Astrocyte of the spinal cord (primary cell): Measurements from ENCODE around the gene PNPLA1.
A peak's percentile ranks its signal among the peaks of the same experiment; 100 is the strongest.

Experiments used
- DNase-seq: peaks from one replicate; pipeline ENCODE4 v3.0.0; 2011; ENCODE audit warnings: low read depth, low spot score
- H3K4me3 ChIP-seq: 2 replicates; pipeline ENCODE4 v1.5.1; 2011; ENCODE audit warnings: low read depth, mild to moderate bottlenecking, low read length, moderate library complexity
- in situ Hi-C: cut with HindIII; loops from 2 replicates; pipeline ENCODE4 v1.10.0; 2017; ENCODE audit warnings: low sequenced_read_pairs
- TF ChIP-seq, protein P1 (sequence below): IDR thresholded peaks from 2 replicates; pipeline ENCODE4 v1.5.1; 2012; ENCODE audit warnings: low read depth, mild to moderate bottlenecking, low read length, inconsistent platforms

Gene PNPLA1

DNA sequence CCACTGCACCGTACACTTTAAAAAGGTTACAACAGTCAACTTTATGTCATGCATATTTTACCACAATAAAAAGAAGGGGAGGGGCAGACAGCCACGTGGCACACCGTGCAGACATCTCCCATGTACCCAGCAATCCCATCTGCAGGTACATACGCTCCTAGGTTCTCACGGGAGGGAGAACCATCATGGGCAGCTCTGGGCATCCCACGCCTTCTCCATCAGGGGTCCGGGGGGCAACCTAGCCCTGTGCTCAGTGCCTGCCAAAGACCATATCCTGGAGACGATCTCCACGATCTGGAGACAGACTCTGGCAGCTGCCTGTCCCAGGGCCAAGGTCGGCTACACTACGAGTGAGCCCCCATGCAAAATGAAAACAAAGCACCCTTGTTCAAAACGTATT is 69.3 kb downstream of the PNPLA1 start:
- in situ Hi-C loops, result no loop called here
- TF ChIP-seq, protein P1, sequence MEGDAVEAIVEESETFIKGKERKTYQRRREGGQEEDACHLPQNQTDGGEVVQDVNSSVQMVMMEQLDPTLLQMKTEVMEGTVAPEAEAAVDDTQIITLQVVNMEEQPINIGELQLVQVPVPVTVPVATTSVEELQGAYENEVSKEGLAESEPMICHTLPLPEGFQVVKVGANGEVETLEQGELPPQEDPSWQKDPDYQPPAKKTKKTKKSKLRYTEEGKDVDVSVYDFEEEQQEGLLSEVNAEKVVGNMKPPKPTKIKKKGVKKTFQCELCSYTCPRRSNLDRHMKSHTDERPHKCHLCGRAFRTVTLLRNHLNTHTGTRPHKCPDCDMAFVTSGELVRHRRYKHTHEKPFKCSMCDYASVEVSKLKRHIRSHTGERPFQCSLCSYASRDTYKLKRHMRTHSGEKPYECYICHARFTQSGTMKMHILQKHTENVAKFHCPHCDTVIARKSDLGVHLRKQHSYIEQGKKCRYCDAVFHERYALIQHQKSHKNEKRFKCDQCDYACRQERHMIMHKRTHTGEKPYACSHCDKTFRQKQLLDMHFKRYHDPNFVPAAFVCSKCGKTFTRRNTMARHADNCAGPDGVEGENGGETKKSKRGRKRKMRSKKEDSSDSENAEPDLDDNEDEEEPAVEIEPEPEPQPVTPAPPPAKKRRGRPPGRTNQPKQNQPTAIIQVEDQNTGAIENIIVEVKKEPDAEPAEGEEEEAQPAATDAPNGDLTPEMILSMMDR, result no peak
- H3K4me3 ChIP-seq, result no peak overlapping the region
- DNase-seq, result no peak

DNA sequence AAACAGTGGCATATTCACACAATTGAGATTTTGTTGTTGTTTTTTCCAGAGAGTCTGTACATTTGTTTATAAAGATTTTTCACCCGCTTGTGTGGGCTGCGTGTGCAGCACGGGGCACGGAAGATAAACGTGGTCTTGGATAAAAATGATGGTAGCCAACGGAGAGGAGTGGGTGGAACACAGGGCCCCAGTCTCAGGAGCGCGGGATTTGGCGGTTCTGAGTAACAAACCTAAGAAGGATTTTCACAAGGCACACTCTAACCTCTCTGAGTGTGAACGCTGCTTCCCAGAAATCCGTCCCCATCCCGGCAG is 70.4 kb downstream of the PNPLA1 start:
- in situ Hi-C loops, result no loop called here
- no peak overlapping the region for H3K4me3 ChIP-seq
- DNase-seq, result no peak
- TF ChIP-seq, protein P1, result no peak

DNA sequence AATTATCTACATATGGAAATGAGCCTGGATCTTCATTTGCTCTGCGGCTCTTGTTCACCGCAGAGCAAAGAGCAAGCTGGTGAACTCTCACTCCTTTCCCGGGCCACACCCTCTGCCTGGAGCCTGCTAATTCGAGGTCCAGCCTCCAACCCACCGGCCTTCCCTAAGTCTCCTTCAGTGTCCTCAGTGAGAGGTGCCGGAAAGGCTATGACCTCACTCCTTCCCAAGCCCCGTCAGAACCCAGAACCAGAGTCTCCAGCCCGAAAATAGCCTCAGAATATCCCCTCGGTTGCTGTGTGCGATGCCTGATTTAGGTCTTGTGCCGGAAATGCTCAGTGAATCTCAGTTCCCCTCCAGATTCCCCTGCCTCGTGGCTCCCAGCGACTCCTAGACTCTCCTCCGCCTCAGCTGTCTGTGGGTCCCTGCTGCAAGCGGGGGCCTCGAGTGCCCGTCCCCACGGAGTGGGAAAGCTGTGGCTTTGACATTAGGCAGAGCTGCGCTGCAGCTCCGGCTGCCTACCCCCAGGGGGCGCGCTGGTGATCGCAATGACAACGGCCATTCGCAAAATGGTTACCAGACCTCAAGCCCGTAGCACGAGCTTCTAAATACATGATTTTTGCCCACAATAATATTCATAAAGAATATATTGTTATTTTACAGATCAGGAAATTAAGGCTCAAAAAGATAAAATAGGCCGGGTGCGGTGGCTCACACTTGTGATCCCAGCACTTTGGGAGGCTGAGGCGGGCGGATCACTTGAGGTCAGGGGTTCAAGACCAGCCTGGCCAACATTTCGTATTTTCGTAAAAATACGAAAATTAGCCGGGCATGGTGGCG is 71.0 kb downstream of the PNPLA1 start:
- peak; percentile 58 for DNase-seq
- TF ChIP-seq, protein P1, result peak; percentile 99
- H3K4me3 ChIP-seq, result no peak overlapping the region
- in situ Hi-C loops, result no loop called here

DNA sequence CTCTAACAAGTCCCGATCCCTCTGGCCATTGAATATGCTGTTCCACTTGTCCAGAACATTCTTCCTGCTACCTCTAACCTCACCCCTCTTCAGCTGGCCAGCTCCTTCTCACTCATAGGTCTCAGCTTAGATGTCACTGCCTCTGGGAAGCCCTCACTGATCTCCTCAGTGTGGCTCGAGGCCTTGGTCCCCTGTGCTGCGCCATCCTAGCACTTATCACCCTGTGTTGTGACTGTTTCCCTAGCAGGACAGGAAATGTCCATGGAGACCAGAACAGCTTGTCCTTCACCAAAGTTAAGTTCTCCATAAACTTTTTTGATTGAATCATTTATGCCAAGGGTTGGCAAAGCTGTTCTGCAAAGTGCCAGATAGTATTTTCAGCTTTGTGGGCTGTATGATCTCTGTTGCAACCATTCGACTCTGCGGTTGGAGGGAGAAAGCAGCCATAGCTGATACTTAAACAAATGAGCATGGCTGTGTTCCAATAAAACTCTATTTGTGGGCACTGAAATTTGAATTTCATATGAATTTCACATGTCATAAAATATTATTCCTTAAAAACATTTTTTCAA is 73.3 kb downstream of the PNPLA1 start:
- DNase-seq, result no peak
- no peak overlapping the region for H3K4me3 ChIP-seq
- TF ChIP-seq, protein P1, result no peak
- in situ Hi-C loops, result no loop called here

DNA sequence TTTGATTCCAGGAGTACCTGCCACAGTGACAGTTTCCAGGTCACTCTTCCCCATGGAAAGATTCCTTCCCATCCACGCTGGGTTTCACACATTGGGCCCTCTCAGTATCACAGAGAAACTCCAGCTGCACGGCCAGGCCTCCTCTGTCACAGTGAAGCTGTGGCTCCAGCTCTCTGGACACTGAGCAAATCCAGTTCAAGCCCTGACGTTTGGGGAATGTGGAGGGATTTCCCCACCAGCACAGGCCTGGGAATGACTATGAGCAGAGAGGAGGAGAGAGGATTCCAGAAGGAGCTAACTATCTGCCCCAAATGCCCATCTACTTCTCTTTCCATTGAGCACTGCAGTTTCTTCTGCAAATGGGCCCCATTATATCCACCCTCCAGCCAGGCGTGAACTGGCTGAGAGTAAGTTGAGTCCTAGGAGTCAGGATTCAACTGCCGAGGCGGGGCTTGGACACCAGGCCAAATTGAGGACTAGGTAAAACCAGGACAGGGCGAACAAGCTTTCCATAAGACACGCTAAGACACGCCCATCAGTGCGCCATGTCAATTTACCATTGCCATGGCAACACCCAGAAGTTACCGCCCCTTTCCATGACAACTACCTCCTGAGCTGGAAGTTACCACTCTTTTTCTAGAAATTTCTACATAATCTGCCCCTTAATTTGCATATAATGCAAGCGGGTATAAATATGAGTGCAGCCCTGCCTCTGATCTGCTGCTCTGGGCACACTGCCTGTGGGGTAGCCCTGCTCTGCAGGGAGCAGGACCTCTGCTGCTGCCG is 76.0 kb downstream of the PNPLA1 start:
- in situ Hi-C loops, result no loop called here

More for the DNA sequence above, 76.0 kb downstream of the PNPLA1 start:
- TF ChIP-seq, protein P1, result no peak
- H3K4me3 ChIP-seq, result no peak overlapping the region
- no peak for DNase-seq
